IMR-90 (cell line): ENCODE results near the gene SCN10A.

Source experiments
- CEBPB ChIP-seq: IDR thresholded peaks from 2 replicates; pipeline ENCODE4 v1.6.1; 2012; ENCODE audit warnings: low read depth, low read length, improper control_type of control experiment
- CTCF ChIP-seq: conservative IDR thresholded peaks from 2 replicates; pipeline ENCODE4 v1.5.1; 2012; ENCODE audit warnings: mild to moderate bottlenecking, low read depth, low read length, improper control_type of control experiment
- ELK1 ChIP-seq: fragments of 150-350 bp; IDR thresholded peaks from 2 replicates; pipeline ENCODE4 v1.6.1; 2016; ENCODE audit warnings: low read depth, mild to moderate bottlenecking, low read length, moderate library complexity, borderline replicate concordance
- FOS ChIP-seq: fragments of 150-350 bp; IDR thresholded peaks from 2 replicates; pipeline ENCODE4 v1.6.1; 2016; ENCODE audit warnings: low read depth, low read length
- POLR2A ChIP-seq: IDR thresholded peaks from 2 replicates; pipeline ENCODE4 v1.6.1; 2012; ENCODE audit warnings: mild to moderate bottlenecking, low read depth, low read length
- SMC3 ChIP-seq: fragments of 150-350 bp; IDR thresholded peaks from 2 replicates; pipeline ENCODE4 v1.6.1; 2016; ENCODE audit warnings: low read depth, mild to moderate bottlenecking, antibody characterized with exemption, low read length, moderate library complexity
- USF2 ChIP-seq: fragments of 150-350 bp; IDR thresholded peaks from 2 replicates; pipeline ENCODE4 v1.6.1; 2017; ENCODE audit warnings: mild to moderate bottlenecking, antibody characterized with exemption, low read length, low read depth

- TF ChIP-seq ELK1: no peak
- no peak for TF ChIP-seq POLR2A
- no peak for TF ChIP-seq CTCF
- TF ChIP-seq USF2: no peak
- no peak for TF ChIP-seq CEBPB
- TF ChIP-seq FOS: no peak
- no peak for TF ChIP-seq SMC3
Measured at GRCh38 chr3:38647217-38647970, 168.6 kb downstream of the SCN10A start.
